GM12891 (cell line): ENCODE results near the gene WNK1.

Experiments used
- POLR2A ChIP-seq: IDR thresholded peaks from 2 replicates; pipeline ENCODE4 v1.6.1; 2011; ENCODE audit warnings: low read depth, low read length, control low read depth
- POLR2AphosphoS5 ChIP-seq: IDR thresholded peaks from 2 replicates; pipeline ENCODE4 v1.6.1; 2011; ENCODE audit warnings: low read depth, low read length, control low read depth
- TAF1 ChIP-seq: IDR thresholded peaks from 2 replicates; pipeline ENCODE4 v1.6.1; 2011; ENCODE audit warnings: low read depth, low read length, control low read depth

DNA sequence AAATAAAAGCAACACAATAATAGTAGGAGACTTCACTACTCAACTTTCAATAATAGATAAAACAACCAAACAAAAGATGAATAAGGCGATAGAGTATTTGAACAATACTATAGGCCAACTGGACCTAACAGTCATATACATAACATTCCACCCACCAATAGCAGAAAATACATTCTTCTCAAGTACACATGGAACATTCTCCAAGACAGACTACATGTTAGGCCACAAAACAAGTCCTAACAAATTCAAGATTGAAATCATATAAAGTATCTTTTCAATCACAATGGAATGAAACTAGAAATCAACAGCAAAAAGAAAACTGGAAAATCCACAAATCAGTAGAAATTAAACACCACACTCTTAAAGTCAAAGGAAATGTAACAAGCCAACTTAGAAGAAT, 168.3 kb downstream of the WNK1 start:
- TF ChIP-seq TAF1 (no peak), POLR2A (no peak), POLR2AphosphoS5 (no peak)
